HG02642 (cell line): ENCODE measurements around the gene CPN2.

Source experiments
- ATAC-seq: cut with Tn5 transposase; IDR thresholded peaks from one replicate; pipeline ENCODE4 v1.9.1; 2021; ENCODE audit warnings: mild to moderate bottlenecking; ENCODE audit not compliant: unreplicated experiment, poor library complexity

CPN2 gene

DNA sequence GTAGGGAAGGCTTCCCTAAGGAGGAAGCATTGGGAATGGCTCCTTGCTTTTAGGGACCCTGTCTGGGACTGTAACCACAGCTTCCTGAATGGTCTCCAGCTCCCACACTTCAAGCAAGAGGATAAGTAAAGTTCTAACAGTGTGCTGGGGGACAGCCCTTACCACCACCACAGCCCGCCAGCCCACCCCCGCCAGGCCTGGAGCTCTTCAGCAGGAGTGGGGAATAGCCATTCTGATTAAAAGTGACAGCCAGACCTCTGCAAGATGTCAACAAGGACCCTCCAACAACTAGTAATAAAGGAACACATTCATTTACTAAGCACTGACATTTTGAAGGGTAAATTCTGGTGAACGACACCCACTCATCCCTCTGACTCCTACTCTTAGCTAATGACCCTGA lies 49.4 kb downstream of the CPN2 start:
- no peak for ATAC-seq

DNA sequence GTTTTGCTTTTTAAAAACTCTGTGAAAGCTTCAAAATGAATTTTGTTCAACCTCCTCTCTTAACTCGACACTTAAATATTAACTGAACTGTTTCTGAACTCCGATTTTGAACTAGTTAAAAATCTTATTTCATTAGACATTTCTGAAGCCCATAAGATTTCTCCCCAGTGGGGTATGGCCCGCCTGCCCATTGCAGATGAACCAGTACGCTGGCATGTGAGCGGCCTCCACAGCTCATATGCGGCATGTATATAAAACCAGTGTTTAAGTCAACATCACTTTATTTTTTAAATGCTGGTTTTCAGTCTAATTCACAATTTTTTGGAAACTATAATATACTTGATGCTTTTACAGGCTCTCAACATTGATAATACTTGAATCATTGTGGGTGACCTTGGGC lies 50.2 kb downstream of the CPN2 start:
- no peak for ATAC-seq

DNA sequence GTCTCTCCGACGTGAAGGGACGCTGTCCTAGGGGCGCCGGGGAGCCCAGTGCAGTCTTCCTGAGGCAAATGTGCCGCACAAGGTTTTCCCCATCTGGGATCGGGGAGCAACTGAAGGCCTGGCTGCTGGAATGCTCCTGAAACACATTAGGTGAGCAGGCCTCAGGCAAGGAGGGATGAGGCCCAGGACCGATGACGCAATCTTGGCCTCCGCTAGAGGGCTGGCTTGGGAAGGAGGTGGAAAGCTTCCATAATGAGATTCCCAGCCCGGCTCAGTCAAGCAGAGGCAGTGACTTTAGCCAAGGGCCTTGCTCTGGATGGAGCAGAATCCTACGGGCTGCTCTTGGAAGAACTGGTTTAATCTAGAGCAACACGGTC lies 50.8 kb downstream of the CPN2 start:
- ATAC-seq: no peak

DNA sequence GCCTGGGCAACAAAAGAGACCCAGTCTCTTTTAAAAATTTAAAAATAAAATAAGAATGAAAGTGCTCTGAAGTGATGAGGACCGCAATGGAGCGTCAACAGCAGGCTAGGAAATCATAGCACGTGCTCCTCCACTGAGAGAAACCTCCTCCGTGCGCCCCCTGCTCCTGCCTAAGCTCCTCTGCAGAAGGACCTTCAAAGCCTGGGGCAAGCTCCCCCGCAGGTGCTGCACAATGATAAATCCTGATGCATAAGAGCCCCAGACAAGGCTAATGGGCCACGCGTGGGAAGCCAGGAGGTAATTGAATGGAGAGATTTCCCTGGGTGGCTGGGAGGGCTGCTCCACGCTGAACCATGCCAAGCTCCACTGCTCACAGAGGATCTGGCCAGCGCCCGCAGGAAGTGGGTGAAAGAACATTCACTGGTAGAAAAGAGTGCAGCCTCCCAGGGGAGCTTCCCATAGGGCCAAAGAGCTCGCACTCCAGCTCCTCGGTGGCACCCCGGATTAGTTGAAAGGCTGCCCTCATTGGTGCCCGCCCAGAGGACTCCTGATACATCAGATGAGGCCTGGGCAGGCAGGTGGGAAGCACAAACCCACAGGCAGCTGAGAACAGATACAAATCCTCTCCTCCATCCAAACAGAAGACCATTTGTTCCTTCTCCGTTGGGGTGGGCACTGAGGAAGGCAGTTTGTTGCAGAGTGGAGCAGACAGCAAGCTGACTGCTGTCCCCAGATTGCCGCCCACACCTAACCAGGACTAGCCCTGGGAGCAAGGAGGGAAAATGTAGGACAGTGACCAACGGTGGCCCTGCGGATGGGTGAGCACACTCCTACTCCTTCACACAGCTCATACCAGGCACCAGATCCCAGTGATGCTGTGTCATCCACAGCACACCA lies 52.5 kb downstream of the CPN2 start:
- ATAC-seq: no peak

DNA sequence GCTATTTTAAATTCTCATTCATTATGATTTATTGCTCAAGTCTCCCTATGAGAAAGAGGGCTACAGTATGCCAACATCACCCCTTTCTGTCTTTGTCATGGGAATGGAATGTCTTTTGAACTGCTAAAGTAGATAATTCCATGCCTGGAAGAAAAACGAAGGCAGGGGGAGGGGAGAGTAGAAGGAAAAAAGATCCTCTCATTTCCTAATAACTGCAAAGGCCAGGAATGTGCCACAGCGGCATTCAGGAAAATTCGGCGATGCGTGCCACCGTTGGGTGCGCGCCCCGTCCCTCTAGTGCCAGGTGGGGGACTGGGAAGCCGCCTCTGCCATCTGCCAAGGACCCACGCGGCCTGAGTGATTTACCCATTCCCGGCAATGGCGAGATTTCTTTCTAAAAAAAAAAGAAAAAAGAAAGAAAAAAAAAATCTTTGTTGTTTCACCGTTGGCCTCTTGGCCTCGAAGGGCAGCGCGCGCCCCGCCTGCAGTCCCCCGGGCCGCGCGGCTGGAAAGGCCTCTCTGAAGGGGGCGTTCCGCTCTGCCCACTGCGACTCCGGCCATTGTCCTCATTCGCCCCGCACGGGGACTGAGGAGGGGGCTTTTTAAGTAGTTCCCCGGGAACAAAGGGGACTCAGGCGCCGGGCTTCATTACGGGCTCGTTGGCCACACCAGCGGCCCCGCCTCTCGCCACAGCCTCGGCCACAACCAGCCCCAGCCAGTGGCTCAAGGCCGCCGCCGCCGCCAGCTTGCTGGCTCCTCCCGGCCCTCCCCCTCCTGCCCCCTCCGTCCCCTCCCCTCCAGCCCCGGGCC lies 54.5 kb downstream of the CPN2 start:
- ATAC-seq: no peak

DNA sequence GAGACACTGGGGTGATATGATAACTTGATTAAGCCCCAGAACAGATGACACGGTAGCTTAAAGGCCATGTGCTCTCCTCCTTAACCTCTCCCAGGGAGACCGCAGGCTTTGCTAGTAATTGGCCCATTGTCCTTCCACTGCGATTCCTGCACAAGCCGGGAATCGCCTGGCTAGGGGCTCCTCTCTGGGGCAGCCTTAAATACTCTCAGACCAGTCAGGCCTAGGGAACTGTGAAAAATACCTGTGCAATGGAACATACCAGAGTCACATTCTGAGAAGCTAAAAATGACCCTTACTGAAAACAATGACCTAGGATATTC lies 56.3 kb downstream of the CPN2 start:
- ATAC-seq: no peak

DNA sequence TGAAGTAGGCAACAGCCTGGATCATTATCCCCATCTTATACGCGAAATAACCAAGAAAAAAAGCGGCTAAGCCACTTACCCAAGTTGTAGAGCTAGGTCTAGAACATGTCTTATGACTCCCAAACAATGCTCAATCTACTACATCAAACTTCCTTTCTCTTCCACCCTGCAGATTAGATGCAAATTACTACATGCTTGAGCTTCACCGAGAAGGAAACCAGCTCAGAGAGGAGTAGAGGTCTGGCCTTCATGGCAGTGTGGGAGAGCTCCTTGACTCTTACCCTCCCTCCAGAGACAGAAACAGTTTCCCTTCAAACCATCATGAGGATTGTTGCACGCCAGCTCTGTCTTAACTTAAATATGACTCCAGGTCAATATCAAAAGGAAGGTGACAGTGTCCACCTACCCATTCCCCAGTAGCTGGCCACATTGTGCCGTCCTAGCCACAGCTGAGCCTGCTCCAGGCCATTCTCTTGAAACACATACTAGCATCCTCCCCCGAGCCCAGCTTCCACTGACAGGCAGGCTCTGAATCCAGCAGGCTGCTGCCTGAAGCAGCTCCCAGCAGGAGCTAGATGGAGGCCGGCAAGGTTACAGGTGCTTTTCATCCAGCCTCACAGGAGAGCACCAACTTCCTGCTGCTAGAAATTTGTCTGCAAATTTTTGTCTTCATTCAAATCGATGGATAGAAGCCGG lies 56.8 kb downstream of the CPN2 start:
- no peak for ATAC-seq

DNA sequence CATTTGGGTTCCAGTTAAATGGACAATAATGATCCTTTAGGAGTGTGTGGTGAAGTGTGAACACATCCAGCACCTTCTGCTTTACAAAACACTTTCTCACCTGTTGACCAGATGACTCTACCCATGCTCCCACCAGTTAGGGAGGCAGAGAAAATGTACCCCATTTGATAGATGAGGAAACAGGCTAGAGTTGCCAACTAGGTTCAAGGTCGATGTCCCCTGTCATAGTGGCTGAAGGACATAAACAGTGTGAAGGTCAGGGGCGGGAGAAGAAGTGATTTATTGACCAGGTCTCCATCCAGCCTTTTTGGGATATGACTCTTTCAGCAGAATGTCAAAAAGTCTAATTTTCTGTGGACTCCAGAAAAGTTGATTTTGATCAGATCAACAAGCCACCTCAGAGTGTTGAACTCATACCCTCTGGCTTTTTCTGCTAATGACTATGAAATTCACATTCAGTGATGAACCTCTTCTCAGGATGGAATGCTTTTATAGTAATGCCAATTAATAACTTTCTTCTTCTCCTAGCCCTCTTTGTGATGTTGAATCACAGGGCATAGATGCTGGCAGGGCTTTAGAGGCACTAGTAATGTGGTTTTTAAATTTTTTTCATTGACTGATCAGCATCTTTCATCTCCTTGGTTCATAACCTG lies 57.5 kb downstream of the CPN2 start:
- ATAC-seq: no peak

DNA sequence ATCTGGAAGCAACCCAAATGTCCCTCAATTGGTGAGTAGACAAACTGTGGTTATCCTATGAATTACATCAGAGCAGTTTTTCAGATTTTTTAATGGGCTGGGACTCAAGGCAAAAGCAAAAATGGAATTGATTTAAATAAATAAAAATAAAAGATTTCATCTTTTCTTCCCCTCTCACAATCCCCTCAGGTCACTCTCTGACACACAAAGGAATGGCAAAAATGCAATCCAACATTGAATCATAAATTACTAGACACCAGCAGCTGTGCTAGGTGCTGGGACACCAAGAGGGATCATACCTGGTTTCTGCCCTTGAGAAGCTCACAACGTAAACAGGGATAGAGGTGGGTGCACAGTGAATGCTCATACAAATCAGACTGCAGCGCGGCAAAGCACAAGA lies 58.8 kb downstream of the CPN2 start:
- ATAC-seq: no peak
